ENCODE results near the gene PLA2G4E.

- TF ChIP-seq POLR2A (IDR thresholded peaks at IDR 0.05): no peak
- TF ChIP-seq, protein P1, sequence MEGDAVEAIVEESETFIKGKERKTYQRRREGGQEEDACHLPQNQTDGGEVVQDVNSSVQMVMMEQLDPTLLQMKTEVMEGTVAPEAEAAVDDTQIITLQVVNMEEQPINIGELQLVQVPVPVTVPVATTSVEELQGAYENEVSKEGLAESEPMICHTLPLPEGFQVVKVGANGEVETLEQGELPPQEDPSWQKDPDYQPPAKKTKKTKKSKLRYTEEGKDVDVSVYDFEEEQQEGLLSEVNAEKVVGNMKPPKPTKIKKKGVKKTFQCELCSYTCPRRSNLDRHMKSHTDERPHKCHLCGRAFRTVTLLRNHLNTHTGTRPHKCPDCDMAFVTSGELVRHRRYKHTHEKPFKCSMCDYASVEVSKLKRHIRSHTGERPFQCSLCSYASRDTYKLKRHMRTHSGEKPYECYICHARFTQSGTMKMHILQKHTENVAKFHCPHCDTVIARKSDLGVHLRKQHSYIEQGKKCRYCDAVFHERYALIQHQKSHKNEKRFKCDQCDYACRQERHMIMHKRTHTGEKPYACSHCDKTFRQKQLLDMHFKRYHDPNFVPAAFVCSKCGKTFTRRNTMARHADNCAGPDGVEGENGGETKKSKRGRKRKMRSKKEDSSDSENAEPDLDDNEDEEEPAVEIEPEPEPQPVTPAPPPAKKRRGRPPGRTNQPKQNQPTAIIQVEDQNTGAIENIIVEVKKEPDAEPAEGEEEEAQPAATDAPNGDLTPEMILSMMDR (IDR thresholded peaks at IDR 0.05 in 4 of 5, conservative IDR thresholded peaks at IDR 0.05 in 1 of 5): no peak
These were observed 53.8 kb downstream of the PLA2G4E start for GRCh38 chr15:41966920-41967465.
